Daoy (cell line): Measurements from ENCODE around the gene CMYA5. TPM values are rescaled to one million over a fixed set of nuclear protein-coding genes. Genes with fewer than 3 reads are reported as not detected.
"Not testable (repeated sequence)": the region's sequence is repeated elsewhere in the genome, so short reads cannot be mapped to it uniquely, and the experiment has no call there.

ENCODE experiments used
- DNase-seq: peaks from one replicate; pipeline ENCODE4 v3.0.0-alpha.2; 2015; ENCODE audit warnings: low read depth
- total RNA-seq: library from RNA; depleted of rRNA; stranded (reverse); fragments of >200 nt; shearing (Covaris generic); gene quantifications from 2 replicates; pipeline ENCODE4 v1.2.3, GENCODE V29; 2014; rRNA removed

The CMYA5 gene
- total RNA-seq = 0.06 and 0.17 TPM in 2 replicates

DNA sequence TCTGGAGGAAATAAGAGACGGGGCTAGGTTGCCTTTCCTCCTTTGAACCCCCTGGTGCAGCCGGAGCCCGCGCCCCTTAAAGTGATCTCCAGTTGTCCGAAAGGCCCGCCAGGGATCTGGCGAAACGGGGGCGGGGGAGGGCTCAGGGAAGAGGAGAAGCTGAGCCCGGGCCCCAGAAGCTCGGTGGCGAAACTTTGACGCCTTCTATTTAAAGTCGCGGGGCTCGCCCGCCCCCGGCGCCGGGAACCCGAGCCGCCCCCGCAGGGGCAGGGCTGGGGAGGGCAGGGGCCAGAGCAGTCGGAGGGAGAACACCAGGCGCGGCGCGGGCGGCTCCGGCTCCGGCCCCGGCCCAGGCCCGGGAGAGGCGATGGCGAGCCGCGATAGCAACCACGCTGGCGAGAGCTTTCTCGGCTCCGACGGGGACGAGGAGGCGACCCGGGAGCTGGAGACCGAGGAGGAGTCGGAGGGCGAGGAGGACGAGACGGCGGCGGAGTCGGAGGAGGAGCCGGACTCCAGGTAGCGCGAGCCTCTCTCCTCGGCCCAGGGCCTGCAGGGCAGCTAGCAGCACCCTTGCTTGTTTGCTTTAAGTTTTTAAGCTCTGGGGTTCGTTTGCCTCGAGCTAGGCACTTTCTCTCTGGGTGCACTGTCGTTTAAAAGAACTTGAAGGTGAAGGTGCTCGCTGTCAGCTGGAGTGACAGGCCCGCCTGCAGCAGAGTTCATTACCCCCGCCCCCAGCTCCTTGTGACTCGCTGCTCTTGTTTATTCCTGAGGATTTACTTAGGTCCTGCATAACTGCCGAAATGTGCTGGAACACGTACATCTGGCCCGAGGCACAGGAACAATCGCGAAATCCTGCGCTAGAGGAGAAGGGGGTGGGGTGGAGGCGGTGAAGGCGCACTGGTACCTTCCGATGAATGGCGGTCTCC is at the start of gene CMYA5:
Gene CMYA5, plus strand, starts transcription at position 296 of the 926 bp plus-strand sequence. Its CDS starts 72 bp downstream, at position 368.
- DNase-seq = no peak

DNA sequence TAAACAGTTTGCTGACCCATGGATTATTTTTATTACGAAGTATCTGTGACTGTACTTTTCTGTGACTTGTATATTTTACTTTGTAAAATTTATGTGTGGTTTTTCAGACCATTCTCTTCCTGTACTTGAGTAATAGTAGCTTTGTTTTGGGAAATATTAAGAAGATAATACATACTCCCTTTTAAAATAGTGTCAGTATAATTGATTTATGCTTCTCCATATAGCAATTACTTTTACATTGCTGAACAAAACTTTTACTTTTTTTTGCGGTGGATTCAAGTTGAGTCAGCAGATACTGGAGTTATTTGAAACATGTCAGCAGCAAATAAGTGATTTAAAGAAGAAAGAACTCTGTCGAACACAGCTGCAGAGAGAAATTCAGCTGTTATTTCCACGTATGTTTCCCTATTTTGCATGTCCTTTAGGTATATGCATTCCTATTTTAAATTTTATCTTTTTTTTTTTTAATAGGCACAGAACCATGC is 49.0 kb upstream of the CMYA5 start:
- no peak for DNase-seq

DNA sequence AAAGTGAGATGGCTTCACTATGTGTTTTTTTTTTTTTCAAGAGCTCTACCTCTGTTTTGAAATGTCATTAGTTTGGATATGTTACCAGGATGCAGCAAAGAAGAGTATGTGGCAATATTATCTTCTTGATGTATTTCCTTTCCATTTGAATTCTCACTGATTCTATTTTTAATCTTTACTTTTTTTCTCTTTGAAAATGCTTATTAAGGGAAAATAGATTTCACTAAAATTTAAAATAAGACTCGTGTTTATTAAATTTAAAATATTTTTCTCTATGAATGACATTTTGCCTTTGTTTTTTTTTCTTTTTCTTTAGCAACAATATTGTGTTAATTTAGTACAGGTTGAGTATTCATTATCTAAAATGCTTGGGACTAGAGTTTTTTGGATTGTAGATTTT is 48.2 kb upstream of the CMYA5 start:
- no peak for DNase-seq

DNA sequence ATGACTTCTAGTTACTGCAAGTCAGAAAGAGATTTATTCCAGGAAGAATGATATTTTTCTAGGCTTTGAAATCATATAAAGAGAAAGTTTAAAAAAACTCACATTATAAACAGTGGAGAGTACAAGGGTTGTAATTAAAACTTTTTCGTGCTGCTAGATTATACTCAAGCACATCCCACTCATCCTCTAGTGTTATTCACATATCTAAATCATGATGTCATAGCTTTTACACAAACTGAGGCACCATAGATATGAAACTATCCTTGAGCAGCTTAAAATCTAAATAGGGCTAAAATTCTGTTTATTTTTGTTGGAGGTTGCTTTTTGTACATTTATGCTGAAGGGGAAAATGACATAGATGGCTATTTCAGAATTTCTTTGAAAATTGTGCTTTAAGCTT is 47.4 kb upstream of the CMYA5 start:
- DNase-seq = no peak

DNA sequence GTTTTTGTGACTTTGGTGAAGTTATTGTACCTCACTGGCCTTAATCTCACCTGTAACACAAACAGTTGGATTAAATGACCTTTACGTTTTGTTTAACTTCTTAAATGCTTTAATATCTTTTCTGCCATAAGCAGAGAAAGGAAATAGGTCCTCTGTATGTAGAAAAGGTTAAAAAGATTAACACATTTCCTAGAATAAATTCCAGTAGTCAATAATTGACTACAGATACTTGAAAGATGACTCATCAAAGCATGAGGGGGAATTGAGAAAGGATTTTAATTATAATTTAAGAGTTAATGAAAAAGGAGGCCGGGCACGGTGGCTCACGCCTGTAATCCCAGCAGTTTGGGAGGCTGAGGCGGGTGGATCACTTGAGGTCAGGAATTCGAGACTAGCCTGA is 35.8 kb upstream of the CMYA5 start:
- no peak for DNase-seq

DNA sequence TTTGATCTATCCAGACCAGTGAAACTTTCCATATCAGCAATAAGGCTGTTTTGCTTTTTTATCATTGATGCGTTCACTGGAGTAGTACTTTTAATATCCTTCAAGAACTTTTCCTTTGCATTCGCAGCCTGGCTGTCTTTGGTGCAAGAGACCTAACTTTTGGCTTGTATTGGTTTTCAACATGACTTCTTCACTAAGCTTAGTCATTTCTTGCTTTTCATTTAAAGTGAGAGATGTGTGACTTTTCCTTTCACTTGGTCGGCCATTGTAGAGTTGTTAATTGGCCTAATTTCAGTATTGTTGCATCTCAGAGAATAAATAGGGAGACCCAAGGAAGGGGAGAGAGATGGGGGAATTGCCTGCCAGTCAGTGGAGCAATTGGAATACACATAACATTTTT is 26.4 kb upstream of the CMYA5 start:
- DNase-seq = no peak

DNA sequence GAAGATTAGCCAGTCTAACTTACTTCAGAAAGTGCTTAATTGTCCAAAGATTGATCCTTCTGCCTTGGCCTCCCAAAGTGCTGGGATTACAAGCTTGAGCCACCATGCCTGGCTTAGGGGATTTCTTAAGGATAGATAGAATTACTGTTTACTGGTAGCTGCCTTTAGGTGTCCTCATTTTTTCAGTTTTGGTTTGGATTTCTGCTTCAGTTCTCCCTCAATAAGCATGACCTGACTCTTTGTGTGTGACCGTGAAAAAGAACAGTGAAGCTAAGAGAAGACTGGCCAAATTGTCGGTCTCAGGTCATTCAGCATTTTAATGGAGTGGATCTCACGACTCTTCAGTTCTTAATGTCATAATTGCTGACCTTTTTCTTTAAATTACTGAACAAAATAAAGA is 22.9 kb upstream of the CMYA5 start:
- DNase-seq = no peak

DNA sequence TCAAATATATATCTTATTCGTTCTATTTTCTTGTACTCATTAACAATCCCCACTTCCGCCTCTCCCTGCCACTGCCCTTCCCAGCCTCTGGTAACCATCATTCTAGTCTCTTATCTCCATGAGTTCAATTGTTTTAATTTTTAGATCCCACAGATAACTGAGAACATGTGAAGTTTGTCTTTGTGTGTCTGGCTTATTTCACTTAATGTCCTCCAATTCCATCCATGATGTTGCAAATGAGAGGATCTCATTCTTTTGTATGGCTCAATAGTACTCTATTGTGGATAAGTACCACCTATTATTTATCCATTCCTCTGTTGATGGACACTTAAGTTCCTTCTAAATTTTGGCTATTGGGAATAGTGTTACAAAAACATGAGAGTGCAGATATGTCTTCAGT is 17.2 kb upstream of the CMYA5 start:
- no peak for DNase-seq

DNA sequence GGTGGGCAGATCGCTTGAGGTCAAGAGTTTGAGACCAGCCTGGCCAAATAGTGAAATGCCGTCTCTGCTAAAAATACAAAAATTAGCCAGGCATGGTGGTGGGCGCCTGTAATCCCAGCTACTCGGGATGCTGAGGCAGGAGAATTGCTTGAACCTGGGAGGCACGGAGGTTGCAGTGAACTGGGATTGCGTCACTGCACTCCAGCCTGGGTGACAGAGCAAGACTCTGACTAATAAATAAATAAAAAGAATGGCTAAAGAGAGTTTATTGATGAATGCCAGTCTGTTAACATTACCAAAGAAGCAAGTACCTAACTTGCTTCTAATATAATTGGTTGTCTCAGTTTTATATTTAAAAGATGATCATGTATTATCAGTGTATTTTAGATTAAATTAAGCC is 13.3 kb upstream of the CMYA5 start:
- not testable (repeated sequence) for DNase-seq

DNA sequence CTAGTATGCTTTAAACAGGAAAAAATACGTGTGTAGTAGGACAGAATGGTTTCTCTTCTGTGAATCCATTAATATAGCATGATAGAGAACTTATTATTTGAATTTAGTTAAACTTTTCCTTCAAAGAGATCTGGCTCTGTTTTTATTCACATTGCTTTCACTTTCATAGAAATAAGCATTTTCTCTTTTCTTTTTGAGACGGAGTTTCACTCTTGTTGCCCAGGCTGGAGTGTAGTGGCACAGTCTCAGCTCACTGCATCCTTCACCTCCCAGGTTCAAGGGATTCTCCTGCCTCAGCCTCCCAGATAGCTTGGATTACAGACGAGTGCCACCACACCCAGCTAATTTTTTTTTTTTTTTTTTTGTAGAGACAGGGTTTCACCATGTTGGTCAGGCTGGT is 7.5 kb upstream of the CMYA5 start:
- not testable (repeated sequence) for DNase-seq

DNA sequence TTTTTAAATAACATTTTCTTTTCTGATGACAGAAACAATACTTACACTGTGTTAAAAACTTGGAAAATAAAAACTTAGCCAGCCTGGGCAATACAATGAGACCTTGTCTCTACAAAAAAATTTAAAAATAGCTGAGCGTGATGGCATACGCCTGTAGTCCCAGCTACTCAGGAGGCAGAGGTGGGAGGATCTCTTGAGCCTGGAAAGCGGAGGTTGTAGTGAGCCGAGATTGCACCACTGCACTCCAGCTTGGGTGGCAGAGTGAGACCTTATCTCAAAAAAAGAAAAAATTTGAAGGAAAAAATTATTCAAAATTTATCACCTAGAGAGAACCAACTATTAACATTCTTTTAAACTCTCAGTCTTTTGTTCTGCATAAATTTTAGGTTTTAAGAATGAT is 4.9 kb upstream of the CMYA5 start:
- no peak for DNase-seq

DNA sequence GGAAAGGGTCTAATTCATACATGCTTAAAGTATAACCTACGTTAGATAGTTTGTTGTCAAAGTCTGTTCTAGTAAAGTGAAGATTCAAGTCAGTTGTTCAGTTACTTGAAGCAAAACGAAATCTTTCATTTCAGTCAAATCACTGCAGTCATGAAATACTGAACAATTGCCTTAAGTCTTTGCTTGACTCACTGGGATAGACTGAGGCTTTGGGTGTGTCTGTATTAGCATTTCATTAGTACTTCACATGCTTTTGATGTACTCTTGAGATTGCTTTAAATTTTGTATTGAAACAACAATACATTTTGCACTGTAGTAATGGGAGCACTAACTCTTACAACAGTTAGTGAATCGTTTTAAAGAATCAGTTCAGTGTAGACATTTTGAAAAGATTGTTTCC is 4.0 kb upstream of the CMYA5 start:
- no peak for DNase-seq

DNA sequence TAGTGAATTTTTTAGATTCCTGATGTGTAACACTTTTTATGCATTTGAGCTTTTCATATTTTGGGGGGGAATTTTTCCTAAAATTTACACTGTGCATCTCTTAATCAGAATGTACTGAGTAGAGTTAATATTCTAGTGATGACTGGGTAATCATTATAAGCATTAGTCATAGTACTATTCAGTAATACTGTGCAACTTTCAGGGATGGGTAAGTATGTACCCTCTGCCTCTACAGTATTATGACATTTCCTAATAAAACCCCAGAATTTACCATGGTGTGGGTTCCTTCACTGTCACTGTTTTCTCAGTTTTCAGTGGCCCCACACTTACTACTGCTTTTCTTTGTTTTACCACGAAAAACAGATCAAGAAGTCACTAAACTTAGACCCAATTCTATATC is 2.8 kb upstream of the CMYA5 start:
- no peak for DNase-seq

DNA sequence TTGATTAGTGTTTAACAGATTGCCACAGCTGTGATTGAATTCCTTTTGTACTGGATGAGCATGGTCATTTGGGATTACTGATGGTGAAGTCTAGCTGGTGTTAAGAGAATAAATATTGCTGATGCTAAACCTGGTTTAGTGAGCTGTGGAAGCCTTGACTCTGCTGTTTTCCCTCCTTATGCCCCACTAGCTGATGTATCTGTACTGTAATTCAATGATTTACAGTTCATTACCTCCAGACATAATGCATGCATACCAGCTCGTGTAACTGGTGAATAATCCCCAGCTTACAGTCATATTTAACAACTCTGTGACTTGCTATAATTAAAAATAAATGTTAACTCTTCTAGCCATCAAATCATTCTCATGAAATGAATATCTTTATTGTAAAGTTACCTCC is 1.7 kb upstream of the CMYA5 start:
- DNase-seq = no peak

DNA sequence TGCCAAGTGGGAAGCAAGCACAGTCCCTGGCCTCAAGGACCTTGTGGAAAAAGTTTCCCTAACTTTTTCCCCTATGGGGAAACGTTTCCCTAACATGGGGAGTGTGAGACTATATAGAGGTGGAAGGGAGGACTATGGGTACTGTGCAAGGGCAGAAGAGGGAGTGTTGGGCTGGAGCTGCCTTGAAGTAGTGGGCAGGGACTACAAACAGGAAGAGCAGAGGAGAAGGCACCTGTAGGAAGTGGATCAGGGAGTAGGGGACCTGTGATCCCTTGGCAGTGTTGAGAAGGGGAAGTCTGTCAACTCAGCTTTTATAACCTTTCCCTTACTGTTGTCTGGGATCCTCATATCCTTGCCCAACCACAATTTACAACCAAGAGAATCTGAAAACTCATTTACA is 1.4 kb downstream of the CMYA5 start:
- no peak for DNase-seq

DNA sequence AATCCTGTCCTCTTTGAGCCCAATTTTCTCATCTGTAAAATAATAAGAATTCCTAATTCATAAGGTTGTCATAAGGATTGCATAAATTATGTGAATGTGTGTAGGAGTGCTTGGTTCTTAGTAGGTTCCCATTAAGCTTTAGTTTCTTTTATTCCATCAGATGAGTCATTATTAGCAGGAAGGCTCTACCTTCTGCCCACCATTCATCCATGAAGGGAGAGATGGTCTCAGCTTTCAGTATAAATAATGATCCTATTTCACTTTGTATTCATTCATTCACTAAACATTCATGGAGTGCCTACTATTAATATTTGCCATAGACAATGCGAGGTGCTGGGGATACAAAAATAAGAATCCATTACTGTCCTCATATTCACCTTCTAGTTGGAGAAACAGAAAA is 3.0 kb downstream of the CMYA5 start:
- no peak for DNase-seq

DNA sequence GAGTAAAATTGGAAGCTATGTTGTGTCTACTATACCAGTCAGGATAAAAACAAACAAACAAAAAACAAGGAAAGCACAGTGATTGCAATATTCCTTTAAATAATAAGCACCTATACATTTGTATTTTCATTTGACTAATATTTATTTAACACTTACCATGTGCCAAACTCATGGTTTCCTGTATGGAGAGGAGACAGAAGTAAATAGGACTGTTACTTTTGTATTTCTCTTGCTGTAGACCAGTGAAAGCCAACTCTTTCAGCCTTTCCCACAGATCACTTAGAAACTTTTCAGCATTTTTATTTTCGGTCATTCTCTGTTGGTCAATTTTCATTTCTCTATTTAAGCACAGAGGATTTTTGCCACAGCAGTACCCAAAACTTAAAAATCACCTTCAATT is 4.5 kb downstream of the CMYA5 start:
- DNase-seq = no peak

DNA sequence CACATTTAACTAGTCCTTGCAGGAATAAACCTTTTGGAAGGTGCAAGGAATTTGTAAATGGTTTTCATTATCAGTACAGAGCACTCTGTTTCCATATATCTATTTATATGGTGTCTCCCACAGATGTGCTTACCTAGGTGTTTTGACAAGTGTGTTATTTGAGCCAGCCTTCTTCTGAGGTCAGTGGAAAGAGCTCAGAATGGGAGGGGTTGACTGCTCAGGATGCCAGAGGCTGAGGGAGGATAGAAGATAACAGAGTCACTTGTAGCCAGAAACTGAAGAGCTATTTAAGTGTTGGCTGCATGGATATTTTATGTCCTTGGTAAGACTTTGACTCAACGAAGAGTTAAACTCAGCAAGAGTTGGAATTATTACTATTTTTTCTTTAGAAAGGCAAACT is 5.0 kb downstream of the CMYA5 start:
- DNase-seq = no peak

DNA sequence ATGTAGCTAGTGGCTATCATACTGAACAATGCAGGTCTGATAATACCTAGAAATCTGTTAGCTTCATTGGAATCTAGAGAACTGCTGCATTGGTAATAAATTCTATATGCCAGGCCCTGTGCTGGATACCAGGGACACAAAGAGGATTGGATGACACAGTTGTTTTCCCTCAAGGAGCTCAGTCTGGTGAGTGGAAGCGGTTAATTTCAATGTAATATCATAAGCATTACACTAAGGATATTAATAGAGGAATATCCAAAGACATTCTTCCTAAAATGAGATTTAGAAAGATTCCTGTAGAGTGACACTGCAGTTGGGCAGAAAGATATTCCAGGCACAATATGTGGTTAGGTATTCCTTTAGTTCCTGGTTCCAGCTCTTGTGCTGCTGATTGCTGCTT is 5.9 kb downstream of the CMYA5 start:
- DNase-seq = no peak

DNA sequence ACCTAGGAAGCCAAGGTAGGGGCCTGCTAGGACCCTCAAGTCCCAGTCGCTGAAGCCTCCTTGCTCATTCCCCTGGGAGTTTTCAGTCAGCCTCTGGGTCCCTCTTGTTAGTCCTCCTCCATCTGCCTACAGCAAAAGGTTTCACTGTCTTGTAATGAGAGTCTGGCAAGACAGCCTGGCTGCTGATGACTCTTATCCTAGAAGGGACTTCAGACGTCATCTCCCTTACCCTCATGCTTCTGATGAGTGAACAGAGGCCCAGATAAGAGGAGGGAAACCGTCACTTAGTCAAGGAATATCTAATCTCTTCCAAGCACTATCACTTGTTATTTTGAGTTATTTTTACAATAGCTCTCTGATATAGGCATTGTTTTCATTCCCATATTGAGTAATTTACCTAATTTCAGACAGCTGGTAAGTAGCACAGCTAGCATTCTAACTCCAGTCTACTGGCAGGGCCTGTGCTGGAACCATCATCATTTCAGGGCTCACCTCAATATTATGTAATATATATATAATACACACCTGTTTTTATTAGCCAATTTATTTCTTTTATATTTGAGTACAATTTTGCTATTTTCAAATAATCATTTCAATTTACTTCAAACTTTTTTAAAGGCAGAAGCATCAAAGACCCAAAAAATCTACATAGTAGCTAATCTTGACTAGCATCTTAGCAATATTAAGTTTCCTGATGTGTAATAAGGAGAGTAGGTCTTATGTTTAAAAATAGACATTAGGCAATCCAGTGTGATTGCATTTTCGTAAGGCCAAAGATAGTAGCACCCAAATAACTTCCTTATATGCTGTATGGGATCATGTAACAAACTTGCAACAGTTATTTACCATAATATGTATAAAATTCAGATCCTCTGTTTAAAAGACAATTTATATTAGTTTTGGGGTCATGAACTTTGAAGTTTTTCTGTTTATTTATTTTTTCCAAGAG is 7.9 kb downstream of the CMYA5 start:
- DNase-seq = no peak

DNA sequence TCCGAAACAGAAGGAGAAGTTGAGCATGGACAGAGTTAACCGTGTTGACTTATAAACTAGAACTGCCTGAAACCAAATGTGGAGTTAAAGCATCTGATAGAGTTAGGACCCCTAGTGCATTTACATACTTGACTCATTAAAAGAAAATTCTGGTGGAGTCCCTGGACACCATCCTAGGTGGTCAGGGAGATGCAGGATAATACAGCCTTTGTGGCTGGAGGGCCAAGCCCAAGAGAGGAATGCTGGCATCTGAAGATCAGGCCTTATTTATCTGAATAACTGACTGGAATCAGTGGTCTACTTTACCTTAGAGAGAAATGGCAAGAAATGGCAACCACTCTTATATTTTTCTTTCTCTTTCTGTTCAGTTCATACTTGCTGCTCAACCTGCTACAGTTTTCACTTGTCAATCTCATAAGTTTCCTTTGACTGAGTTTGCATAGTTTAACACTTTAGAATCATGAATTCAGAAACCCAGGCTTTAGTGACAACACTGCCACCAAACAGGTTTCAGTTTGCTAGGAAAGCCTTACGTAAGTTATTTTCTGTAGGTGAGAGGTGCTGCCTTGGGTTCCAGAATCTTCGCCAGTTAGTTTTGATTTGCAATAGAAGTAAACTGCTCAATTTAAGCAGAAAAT is 10.2 kb downstream of the CMYA5 start:
- DNase-seq = no peak
